DMS79 treated with DMSO at 0.1 percent for 48 hours (cell line): Measurements from ENCODE around the gene EVA1A.

Experiments
- DNase-seq: peaks from one replicate; lab custom pipeline; 2025; lab: John Stamatoyannopoulos, UW

EVA1A gene

DNA sequence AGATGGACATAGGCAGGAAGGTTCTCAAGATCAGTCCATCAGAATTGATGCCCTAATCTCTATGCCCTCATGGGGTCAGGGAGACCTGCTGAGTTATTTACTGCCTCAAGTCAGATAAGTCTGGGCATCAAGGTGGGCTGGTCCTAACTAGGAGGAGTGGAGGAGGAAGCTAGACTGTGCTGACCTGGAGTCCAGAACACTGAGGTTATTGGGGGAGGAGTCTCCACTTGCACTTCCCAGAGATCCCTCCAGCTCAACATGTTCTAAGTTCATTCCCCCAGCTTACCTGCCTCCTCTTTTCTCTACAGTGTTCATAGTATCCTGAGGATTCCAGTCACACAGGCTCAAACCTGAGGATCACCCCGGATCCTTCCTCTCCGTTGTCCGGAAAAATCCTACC is 19.3 kb downstream of the EVA1A start:
- no peak for DNase-seq

DNA sequence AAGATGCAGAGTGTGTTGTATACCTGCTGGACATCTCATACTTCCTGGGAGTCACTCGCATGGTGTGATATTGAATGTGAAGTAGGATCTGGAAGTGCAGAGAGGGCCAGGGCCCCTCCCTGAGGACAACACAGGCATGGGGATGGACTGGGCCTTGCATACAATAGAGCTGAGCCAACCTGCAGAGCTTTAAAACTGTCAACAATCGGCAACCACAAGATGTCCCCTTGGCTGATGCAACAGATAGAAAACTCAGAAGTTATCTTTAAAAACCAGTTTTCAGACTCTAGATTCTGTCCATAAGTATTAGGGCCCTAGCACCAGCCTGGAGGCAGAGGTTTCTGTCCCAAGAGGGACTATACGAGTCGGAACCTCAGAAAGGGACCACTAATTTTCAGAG is 19.7 kb downstream of the EVA1A start:
- DNase-seq: no peak

DNA sequence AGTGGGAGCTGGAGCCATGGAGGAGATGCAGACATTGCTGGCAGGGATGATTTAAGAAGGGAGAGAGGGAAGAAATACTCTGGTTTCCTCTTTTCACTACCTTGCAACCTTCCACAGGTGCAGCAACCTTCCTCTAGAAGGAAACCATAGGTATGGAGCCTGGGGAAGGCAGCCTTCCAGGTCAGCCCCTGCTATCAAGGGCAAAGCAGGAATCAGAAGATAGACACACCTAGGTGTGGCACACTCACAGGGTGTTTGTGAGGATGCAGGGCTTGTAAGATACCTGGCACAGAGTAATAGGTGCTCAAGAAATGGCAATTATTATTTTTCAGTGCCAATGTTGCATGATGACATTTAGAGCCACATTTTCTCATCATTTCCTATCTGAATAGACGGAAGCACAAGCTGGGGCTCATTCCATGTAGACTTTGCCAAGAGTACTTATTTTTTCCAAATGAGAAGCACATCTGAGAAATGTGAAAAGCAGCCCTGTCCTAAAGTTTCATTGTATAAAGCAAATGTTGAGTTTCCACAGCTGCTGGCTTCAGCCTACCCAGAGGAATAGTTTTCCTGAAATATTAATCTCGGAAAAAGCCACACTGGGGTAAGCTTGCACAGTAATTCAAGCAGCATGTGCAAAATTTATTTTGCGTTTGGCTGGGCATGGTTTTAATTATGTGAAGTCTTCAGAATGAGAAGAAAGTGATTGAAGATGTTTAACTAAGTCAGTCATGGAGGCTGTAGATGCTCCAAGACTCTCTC is 20.6 kb downstream of the EVA1A start:
- no peak for DNase-seq

DNA sequence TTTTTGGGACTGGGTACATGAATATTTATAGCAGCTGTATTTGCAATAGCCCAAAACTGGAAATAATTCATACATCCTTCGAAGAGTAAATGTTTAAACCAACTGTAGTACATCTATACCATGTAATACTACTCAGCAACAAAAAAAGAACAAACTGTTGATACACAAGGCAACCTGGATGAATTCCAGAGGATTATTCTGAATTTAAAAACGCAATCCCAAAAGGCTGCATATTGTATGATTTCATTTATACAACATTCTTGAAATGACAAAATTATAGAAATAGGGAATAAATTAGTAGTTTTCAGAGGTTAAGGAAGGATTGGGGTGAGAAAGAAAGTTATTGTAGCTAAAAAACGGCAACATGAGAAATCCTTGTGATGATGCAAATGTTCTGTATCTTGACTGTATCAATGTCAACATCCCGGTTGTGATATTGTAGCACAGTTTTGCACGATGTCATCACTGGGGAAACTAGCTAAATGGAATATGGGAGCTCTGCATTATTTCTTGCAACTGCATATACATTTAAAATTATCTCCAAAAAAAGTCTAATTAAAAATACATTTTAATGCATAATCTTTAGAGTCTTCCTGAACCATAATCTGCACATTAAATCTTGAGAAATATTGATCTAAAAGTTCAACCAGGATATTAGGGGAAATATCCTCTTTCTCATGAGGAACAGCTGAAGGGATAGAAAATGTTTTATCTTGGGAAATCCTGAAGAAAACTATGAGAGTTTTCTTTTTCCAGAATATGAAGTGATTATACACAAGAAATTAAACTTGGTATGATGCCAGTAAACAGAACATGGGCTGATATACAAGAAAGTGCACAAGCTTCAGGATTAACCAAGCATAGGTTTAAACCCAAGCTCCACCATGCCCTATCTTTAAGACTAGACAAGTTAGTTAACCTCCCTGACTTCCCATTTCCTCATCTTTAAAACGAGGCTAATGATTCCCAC is 21.9 kb downstream of the EVA1A start:
- DNase-seq: no peak

DNA sequence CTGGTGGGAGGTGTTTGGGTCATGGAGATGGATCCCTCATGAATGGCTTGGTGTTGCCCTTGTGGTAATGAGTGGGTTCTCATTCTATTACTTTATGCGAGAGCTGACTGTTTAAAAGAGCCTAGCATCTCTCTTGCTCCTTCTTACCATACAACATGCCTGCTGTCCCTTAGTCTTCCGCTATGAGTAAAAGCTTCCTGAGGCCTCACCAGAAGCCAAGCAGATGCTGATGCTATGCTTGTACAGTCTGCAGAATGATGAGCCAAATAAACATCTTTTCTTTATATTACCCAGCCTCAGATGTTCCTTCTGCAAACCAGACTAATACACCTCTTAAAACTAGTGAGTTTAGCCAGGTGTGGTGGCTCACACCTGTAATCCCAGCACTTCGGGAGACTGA is 23.1 kb downstream of the EVA1A start:
- DNase-seq: no peak

DNA sequence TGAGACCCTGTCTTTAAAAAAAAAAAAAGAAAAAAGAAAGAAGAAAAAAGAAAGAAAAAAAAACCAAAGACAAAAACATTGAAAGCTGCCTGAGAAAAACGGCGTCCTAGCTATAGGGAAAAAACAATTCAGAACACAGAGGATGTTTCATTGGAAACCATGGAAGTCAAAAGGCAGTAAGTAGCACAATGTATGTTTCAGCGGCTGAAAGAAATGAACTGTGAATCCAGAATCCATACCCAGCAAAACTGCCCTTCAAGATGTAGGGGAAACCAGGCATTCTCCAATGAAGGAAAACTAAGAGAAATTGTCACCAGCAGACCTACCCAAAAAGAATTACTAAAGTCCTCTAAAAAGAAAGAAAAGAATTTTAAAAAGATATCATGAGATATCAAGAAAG is 27.6 kb downstream of the EVA1A start:
- no peak for DNase-seq

DNA sequence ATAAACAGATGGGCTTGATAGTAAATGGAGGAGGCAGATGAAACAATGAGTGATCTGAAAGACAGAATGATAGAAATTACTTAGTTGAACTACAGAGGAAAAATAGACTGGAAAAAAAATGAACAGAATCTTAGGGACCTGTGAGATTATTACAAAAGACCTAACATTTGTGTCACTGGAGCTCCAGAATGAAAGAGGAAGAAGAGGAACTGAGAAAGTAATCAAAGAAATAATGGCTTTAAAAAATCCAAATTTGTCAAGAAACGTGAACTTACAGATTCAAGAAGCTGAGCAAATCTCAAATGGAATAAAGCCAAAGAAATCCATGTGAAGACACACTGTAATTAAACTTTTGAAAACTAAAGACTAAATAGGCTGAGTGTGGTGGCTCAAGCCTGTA is 28.3 kb downstream of the EVA1A start:
- DNase-seq: no peak

DNA sequence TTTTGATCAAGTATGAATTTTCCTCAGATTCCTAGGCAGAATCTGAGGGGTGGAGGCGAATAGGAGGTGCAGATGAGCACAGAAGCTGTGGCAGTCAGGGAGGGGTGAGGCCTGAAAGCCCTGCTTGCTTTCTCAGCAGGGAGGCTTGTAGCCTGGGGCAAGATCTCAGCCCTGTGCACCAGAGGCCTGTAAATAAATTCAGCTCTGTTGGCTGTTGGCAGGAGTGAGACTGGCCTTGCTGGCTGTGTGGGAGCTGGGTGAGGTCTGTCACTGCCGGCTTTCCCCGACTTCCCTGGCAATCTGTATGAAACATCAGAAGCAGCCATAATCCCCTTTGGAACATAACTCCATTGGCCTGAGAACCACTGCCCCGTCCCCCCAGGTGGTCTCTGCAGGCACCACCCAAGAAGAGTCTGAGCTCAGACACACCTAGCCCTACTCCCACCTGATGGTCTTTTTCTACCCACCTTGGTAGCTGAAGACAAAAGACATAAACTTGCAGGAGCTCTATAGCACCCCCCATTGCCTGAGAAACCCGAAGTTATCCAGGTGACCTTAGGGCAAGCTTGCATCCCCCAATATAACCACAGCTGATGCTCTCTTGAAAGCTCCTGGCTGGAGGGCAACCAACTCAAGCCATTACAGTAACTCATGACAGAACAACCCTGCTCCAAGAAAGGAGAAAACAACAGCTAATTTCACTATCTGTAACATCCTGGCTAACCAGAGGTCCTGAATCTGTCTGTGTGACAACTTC is 32.3 kb downstream of the EVA1A start:
- DNase-seq: no peak

DNA sequence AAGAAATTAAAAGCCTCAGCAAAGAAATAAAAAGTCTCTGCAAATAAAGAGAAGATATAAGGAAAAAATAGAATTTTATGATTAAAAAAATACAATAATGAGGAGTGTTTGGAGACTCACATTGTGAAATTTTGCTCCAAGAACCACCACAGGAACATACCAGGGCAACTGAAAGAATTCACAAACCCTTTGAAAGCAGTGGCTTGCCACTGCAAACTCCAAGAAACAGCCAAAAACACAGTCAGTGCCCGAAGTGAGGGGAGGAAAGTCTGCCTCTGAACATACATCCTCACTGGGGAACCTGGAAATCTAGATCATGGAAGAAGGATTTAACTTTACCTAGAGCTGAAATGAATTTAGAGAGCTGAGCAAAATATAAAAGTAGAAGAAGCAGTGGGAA is 33.1 kb downstream of the EVA1A start:
- no peak for DNase-seq

DNA sequence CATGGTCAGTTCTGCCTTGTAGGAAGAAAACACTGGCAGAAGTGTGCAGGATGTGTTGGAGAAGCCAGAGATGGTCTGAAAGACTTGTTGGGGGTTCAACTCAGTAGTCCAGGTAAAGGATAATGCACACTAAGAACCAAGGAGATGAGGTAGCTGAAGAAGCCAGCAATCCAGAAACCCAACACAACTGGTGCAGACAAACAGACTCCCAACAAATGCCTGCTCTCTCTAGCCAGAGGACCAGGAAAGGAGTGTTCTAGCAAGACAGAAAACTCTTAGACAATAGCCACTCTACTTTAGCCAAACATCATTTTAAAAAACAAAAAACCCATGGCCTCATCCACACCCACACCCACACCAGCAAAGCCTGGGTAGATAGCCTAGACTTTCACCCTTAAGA is 33.9 kb downstream of the EVA1A start:
- DNase-seq: no peak

DNA sequence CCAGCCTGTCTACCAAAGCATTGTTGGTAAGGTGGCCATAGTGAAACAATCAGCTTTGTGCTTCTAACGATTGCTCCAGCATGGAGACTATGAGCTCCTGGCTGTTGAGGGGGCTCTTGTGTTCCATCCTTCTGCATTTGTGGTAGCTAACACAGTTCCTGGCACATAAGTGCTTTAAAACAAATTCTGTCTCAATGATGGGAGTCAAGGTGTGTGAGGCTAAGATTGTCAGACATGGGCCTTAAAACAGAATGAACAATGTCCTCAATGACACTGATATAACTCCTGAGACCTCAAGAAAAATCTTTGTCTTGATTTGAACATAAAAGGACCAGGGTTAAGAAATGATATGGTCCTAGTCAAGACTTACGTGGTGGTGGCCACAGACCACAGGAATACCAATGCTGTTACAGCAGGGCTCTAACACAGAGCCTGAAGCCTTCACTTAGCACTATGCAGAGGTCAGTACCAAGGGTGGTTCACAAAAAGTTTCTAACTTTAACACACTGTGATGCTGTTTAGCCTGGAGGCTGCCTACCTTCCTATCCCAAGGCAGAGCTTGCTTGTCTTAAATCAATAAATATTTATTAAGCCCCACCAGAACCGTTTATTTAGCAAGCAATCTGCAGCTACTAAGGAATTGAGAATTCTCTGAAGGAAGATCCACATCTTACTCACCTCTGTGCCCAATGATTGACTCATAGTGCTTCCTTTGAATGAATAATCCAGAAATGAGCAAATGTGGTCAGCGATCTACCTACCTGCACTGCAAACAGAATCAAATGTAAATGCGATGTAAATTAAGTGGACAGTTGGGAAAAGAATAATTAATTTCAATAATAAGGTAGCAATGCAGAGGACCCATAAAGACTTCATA is 35.1 kb downstream of the EVA1A start:
- DNase-seq: no peak

DNA sequence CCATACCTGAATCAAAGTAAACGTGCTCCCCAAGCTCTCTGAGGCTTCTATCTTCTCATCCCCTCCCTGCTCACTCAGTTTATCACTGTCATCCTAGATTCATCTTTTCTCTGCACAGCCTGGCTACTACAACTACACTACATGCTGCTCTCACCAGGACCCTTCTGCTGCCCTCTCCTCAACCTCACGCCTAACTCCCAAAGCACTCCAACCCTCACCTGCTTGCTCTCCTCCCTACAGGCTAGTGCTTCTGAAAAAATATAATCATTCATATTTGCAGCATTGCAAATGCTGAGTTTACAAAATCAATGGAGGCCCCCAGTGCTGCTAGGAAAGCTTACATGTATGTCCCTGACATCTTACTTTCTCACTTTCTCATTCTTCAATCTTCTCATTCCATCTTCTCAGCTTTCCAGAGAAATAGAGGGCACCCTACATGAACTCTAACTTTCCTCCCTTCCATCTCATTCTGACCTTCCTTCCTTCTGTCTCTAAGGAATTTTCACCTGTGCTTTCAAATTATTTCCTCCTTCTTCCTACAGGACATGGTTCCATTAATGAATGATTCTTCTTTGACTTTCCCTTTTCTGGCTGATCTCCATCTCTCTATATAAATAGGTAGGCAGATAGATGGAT is 36.3 kb downstream of the EVA1A start:
- DNase-seq: no peak

DNA sequence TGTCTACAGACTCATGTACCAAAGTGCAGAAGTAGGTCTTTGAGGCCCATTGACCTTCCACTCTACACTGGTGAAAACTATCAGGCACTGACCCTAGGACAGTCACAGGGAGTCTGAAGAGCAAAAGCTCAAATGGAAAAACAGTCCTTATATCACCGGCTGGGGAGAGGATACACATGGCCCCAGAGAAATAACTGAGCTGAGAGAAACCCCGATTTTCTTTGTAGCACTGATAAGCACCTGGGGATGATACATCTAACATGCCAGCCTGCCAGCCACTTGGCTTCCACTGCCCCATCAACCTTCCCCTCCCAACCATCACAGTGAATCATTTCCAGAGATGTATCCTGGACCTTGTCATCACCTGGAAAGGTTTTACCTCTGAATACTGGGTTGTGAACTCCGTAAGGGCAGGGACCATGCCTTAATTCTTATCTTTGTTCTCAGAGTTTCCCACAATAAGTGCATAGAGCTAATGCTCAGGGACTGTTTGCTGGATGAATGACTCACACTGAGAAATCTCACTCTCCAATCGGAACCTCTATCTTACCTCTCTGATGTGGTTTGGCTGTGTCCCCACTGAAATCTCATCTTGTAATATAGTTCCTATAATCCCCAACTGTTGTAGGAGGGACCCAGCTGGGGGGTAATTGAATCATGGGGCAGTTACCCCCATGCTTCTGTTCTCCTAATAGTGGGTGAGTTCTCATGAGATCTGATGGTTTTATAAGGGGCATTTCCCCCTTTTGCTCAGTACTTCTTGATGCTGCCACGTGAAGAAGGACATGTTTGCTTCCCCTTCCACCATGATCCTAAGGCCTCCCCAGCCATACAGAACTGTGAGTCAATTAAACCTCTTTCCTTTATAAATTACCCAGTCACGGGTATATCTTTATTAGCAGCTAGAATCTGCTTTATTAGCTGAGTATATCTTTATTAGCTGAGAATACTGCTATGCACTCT is 37.1 kb downstream of the EVA1A start:
- no peak for DNase-seq

DNA sequence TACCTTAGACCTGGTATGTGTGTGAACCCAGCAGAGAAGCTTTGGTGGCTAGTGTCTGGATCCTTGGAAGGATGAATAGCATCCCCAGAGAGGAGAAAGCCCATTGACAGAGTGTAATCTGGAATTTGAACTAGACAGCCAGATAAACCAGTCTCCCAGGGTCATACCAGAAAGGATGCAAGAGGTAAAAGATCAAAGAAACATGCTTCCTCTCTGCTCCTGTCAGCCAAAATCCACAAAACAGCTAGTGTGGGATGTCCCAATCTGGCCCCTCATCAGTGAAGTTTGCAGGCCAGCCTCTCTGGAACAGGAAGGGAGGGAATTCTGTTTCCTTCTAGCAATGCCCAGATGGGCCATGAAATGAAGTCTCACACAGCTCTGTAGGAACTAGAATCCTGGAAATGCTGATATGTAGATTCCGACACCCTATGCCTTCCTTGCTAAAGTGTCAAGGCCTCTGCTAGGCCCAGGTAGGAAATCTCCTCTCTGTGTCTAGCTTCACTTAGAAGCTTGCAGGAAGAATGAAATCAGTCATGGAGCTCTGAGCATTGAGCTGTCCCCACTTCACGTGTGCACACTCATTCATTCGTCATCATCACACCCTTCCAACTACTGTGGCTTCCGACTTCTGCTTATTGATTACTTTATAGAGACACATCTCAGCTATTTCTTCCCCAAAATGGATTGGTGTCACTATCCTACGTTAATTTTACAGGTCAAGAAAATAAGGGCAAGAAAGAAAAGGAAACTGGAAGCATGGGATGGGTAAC is 38.0 kb downstream of the EVA1A start:
- no peak for DNase-seq

DNA sequence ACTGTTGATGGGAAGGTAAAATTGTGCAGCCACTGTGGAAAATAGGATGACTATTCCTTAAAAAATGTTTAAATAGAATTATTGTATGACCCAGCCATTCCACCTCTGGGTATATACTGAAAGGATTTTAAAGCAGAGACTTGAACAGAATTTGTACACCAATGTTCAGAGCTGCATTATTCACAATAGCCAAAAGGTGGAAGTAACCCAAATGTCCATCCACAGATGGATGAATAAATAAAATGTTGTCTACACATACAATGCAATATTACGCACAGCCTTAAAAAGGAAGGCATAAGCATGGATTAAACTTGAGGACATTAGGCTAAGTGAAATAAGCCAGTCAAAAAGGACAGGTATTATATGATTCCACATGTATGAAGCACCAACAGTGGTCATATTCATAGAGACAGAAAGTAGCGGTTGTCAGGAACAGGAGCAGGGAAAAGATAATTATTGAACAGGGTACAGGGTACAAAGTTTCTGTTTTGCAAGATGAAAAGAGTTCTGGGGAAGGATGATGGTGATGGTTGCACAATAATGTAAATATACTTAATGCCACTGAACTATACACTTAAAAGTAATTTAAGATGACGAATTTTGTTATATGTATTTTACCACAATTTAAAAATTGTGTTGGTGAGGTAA is 39.4 kb downstream of the EVA1A start:
- DNase-seq: no peak

DNA sequence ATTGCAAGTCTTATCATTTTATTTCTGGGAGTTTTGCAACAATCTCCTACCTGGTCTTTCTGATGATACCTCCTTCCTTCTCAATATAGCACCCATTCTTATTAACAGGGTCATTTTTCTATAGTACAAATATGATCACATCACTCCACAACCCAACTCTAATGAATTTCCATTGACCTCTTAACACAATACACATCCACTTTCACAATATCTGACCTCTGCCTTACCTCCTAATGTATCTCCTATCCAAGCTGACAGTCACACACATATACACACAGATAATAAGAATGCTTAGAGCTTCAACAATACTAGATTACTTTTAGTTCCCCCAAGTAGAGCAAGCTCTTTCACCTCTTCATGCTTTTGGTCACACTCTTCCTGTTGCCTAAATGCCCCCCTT is 40.9 kb downstream of the EVA1A start:
- DNase-seq: no peak

DNA sequence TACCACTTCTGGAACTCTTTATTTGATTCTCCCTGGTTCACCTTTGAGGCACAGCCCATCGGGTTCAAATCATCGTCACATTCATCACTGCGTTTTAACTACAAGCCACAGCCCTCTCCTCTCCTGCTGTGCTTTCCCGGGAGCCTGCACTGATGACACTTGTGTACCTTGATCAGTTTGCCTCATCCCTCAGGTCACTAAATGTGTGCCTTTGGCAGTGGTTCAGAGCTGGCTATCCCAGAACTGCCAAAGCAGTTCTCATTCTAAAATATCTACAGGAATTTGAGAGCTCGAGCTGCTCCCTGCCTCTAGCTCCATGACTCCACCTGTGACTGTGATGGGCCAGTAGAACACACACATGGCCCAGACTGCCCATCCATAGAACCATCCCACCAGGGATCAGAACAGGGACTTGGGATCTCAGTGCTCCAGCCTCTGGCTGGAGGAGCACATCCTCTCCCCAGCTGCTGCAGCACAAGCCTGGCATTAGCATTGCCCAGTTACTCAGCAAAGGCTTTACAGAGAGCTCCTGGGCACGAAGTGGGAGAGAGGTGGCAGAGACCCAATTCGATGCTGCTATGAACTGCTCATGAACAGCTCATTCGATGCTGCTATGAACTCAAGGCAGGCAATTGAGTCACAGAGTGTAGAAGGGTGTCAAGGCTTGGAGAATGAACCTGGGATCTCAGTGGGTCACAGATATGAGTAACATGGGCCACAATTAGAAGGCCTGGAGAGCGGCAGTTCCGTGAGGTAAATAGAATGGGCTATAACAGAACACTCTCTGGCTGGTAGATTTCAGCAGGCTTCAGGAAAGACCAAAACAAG is 41.9 kb downstream of the EVA1A start:
- no peak for DNase-seq
